AG04450 (cell line): Measurements from ENCODE around the gene GPATCH2. TPM values are rescaled to one million over a fixed set of nuclear protein-coding genes. Genes with fewer than 3 reads are reported as not detected.
"Not testable (repeated sequence)": the region's sequence is repeated elsewhere in the genome, so short reads cannot be mapped to it uniquely, and the experiment has no call there.

Experiments used
- CTCF ChIA-PET: fragments of 300-600, 350-600 bp; formaldehyde crosslinking; extraction: SDS; loops from one replicate; lab custom pipeline; 2022; ENCODE audit warnings: antibody characterized with exemption, inconsistent platforms; lab: Charles Lee
- POLR2A ChIA-PET: fragments of 350-600 bp; formaldehyde crosslinking; extraction: SDS; loops from one replicate; lab custom pipeline; 2021; ENCODE audit warnings: antibody characterized with exemption, inconsistent platforms; lab: Yijun Ruan, JAX
- DNase-seq: peaks from one replicate; pipeline ENCODE4 v3.0.0-alpha.2; 2011; ENCODE audit warnings: low read depth, low spot score
- H3K27ac ChIP-seq: one replicate; pipeline ENCODE4 v1.5.1; 2012; ENCODE audit warnings: low read depth, low read length, control low read depth
- H3K27me3 ChIP-seq: one replicate; pipeline ENCODE4 v1.6.0; 2012; ENCODE audit warnings: low read length; ENCODE audit not compliant: control insufficient read depth, insufficient read depth
- H3K4me3 ChIP-seq: 2 replicates; pipeline ENCODE4 v1.5.1; 2011; ENCODE audit warnings: mild to moderate bottlenecking, low read depth, low read length, control low read depth
- H3K9me3 ChIP-seq: 2 replicates; pipeline ENCODE4 v1.5.1; 2012; ENCODE audit warnings: low read length; ENCODE audit not compliant: control insufficient read depth, insufficient read depth
- polyA plus RNA-seq: library from polyadenylated mRNA; depleted of rRNA; stranded (reverse); fragments of >200 nt; gene quantifications from 2 replicates; pipeline ENCODE4 v1.2.3, GENCODE V29; 2011
- TF ChIP-seq, protein P1 (sequence below): IDR thresholded peaks from 2 replicates; pipeline ENCODE4 v1.5.1; 2011; ENCODE audit warnings: low read depth, low read length, control low read depth, inconsistent platforms

GPATCH2 gene
- polyA plus RNA-seq, 1 experiment = 11.1 TPM

DNA sequence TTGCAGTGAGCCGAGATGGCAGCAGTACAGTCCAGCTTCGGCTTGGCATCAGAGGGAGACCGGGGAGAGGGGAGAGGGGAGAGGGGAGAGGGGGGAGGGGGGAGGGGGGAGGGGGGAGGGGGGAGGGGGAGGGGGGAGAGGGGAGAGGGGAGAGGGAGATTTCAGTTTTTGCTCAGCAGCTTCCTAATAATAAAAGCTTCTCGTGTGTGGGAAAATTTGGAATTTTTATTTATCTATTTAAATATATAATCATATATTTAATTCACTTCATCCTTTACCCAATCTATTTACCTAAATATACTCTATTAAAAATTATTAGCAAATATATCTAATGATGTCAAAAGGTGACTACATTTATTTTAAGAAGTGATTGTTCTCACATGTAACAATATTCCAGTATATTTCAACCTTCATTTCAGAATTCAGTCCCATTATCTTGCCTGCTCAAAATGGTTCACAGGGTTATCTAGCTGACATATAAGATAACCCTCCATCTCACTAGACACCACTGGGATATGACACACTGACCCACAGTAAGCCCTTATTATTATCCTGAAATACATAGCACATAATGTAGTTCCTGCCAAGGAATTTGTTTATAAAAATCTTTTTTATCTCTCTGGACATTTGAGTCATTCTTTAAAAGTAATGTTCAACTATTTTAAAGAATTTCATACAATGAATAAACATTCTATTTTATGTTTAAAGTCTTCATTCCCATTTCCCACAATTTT, 105.9 kb downstream of the GPATCH2 start:
- H3K4me3 ChIP-seq = no peak overlapping the region
- TF ChIP-seq, protein P1, sequence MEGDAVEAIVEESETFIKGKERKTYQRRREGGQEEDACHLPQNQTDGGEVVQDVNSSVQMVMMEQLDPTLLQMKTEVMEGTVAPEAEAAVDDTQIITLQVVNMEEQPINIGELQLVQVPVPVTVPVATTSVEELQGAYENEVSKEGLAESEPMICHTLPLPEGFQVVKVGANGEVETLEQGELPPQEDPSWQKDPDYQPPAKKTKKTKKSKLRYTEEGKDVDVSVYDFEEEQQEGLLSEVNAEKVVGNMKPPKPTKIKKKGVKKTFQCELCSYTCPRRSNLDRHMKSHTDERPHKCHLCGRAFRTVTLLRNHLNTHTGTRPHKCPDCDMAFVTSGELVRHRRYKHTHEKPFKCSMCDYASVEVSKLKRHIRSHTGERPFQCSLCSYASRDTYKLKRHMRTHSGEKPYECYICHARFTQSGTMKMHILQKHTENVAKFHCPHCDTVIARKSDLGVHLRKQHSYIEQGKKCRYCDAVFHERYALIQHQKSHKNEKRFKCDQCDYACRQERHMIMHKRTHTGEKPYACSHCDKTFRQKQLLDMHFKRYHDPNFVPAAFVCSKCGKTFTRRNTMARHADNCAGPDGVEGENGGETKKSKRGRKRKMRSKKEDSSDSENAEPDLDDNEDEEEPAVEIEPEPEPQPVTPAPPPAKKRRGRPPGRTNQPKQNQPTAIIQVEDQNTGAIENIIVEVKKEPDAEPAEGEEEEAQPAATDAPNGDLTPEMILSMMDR = no peak
- H3K27ac ChIP-seq = no peak overlapping the region
- no peaks in the 10 kb centered on the region for H3K27me3 ChIP-seq
- POLR2A ChIA-PET = no interaction called here
- peak; percentile 13 for DNase-seq
- CTCF ChIA-PET = no interaction called here
- H3K9me3 ChIP-seq = no peaks in the 10 kb centered on the region; the same call in 1 of the 2 replicates

DNA sequence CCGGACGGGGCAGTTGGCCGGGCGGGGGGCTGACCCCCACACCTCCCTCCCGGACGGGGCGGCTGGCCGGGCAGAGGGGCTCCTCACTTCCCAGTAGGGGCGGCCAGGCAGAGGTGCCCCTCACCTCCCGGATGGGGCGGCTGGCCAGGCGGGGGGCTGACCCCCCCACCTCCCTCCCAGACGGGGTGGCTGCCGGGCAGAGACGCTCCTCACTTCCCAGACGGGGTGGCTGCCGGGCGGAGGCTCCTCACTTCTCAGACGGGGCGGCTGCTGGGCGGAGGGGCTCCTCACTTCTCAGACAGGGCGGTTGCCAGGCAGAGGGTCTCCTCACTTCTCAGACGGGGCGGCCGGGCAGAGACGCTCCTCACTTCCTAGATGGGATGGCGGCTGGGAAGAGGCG, 107.0 kb downstream of the GPATCH2 start:
- DNase-seq, POLR2A ChIA-PET, H3K27me3 ChIP-seq, H3K9me3 ChIP-seq, CTCF ChIA-PET, H3K27ac ChIP-seq, H3K4me3 ChIP-seq: not testable (repeated sequence)

DNA sequence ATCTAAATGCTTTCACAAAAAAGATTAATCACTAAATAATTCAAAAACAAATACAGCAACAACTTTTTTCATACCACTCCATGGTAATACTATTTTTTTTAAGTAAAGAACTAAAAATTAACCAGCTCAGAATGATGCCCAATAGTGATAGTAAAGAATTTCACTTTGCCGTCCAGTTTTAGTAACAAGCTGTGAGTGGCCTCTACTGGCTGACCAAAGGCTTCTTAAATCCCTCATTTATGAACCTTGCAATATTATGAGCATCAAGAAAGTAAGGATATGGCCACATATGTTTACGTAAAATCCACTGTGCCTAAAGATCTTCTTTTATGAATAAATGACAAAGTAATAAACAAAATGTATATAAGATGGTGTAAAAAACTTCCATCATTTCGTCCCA, 108.6 kb downstream of the GPATCH2 start:
- ChIA-PET POLR2A (no interaction called here), CTCF (no interaction called here)
- H3K4me3 ChIP-seq = no peak overlapping the region
- TF ChIP-seq, protein P1 = no peak
- no peaks in the 10 kb centered on the region; the same call in 1 of the 2 replicates for H3K9me3 ChIP-seq
- no peak overlapping the region for H3K27ac ChIP-seq
- H3K27me3 ChIP-seq = no peaks in the 10 kb centered on the region
- DNase-seq = no peak

DNA sequence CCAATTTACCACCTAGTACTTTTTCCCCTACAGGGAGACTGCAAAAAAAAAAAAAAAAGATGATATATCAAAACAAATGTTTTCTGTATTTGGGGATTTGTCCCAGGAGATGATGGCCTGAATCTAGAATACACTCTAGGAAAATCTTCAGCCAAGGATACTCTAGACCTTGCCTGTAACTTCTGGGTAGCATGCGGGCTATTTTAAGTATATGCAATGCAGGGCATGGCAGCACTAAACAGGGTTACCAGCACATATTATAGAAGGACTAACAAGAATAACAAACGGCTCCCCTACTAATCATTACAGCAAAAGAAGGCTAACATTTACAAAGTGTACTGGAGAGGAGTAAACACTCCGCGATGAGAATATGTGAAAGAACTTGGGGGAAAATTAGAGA, 109.6 kb downstream of the GPATCH2 start:
- TF ChIP-seq, protein P1 = no peak
- no peak overlapping the region for H3K27ac ChIP-seq
- H3K27me3 ChIP-seq = no peaks in the 10 kb centered on the region
- H3K9me3 ChIP-seq = no peaks in the 10 kb centered on the region; the same call in 1 of the 2 replicates
- ChIA-PET POLR2A (no interaction called here), CTCF (no interaction called here)
- DNase-seq = no peak
- H3K4me3 ChIP-seq = no peak overlapping the region

- DNase-seq = no peak
- ChIA-PET CTCF (no interaction called here), POLR2A (no interaction called here)
- no peak overlapping the region for H3K4me3 ChIP-seq
- no peaks in the 10 kb centered on the region for H3K27me3 ChIP-seq
- H3K9me3 ChIP-seq = no peaks in the 10 kb centered on the region
- no peak overlapping the region for H3K27ac ChIP-seq
- TF ChIP-seq, protein P1 = no peak
Measured at GRCh38 chr1:217506878-217507277, 124.0 kb downstream of the GPATCH2 start.
